Measurements from ENCODE around the gene CYP46A1.
A peak's percentile ranks its signal among the peaks of the same experiment; 100 is the strongest.

The CYP46A1 gene

DNA sequence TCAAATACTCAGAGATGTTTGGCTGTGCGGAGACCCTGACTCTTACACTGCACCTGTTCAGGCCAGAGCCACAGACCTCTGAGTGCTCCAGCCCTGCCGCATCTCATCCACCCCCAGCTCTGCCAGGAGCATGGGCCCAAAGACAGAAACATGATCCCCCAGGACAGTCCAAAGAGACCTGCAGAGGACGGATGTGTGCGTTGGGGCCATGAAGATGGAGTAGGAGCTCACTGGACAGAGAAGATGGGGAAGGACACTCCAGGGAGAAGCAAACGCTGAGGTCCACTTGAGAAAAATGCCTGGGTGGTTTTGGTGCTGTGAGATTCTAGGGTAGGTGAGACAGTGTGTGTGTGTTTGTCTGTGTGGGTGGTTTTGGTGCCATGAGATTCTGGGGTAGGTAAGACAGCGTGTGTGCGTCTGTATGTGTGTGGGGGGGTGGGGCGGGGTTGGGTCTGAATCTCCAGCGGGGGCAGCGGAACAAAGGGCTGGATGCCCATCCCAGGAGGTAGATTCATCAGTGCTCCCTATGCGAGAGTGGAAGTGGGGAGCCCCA, 40.0 kb upstream of the CYP46A1 start:
- no peak for TF ChIP-seq CTCF (conservative IDR thresholded peaks at IDR 0.05; ENCODE audit: low read length)
- H3K4me3 ChIP-seq (ENCODE audit: low read length) = no peak overlapping the region
- no peak for DNase-seq (ENCODE audit: low read depth)

GRCh38 chr14:99644723-99645544, 39.2 kb upstream of the CYP46A1 start, which contains the start of gene HHIPL1:
TSS of gene HHIPL1 (plus strand) at chr14:99645129. CDS start at chr14:99645208, 79 bp downstream.
- peak; percentile 49 for DNase-seq (ENCODE audit: low read depth)
- H3K4me3 ChIP-seq (ENCODE audit: low read length) = peak within 1 kb of the TSS; percentile 52
- TF ChIP-seq CTCF (conservative IDR thresholded peaks at IDR 0.05; ENCODE audit: low read length) = no peak

GRCh38 chr14:99645545-99646505, 38.3 kb upstream of the CYP46A1 start:
- peak overlapping the region; percentile 52 for H3K4me3 ChIP-seq (ENCODE audit: low read length)
- no peak for TF ChIP-seq CTCF (conservative IDR thresholded peaks at IDR 0.05; ENCODE audit: low read length)
- DNase-seq (ENCODE audit: low read depth) = no peak

GRCh38 chr14:99647411-99647810, 36.7 kb upstream of the CYP46A1 start:
- TF ChIP-seq CTCF (conservative IDR thresholded peaks at IDR 0.05; ENCODE audit: low read length) = no peak
- no peak overlapping the region for H3K4me3 ChIP-seq (ENCODE audit: low read length)
- DNase-seq (ENCODE audit: low read depth) = no peak

GRCh38 chr14:99648027-99648784, 35.9 kb upstream of the CYP46A1 start:
- no peak for DNase-seq (ENCODE audit: low read depth)
- no peak for TF ChIP-seq CTCF (conservative IDR thresholded peaks at IDR 0.05; ENCODE audit: low read length)
- H3K4me3 ChIP-seq (ENCODE audit: low read length) = no peak overlapping the region

DNA sequence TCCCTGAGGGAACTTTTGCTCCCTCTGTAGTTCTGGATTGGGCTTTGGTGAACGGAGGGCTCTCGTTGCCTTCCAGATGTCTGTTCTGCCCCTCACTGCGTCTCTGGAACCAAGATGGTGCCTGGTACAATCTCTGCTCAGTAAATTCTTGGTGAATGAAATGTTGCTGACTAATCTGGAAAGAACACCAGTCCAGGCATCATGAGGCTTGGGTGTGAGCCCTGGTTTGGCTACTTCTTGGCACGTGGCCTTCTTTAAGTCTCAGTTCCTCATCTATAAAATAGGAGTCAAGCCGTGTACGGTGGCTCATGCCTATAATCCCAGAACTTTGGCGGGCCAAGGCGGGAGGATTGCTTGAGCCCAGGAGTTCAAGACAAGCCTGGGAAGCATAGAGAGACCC, 34.9 kb upstream of the CYP46A1 start:
- H3K4me3 ChIP-seq (ENCODE audit: low read length) = no peak overlapping the region
- TF ChIP-seq CTCF (conservative IDR thresholded peaks at IDR 0.05; ENCODE audit: low read length) = no peak
- peak; percentile 53 for DNase-seq (ENCODE audit: low read depth)

All from AG10803 (cell line).